Activated CD4-positive, alpha-beta T cell treated with anti-CD3 and anti-CD28 coated beads for 36 hours (primary cell): ENCODE data around the gene PPP1R14B. TPM values are rescaled to one million over a fixed set of nuclear protein-coding genes. Genes with fewer than 3 reads are reported as not detected.

Source experiments
- ATAC-seq: fragments of 200-7000 bp; cut with Tn5 transposase; one replicate; pipeline ENCODE4 v1.10.0; 2021; ENCODE audit warnings: mild to moderate bottlenecking, moderate library complexity
- CTCF ChIA-PET: fragments of 350-600 bp; sonication (Branson Sonifier 250); formaldehyde crosslinking; loops from one replicate; lab custom pipeline; 2021; ENCODE audit warnings: antibody characterized with exemption; lab: Charles Lee
- POLR2A ChIA-PET: fragments of 350-600 bp; sonication (Branson Sonifier 250); formaldehyde crosslinking; loops from one replicate; lab custom pipeline; 2021; ENCODE audit warnings: antibody characterized with exemption, inconsistent platforms; lab: Charles Lee
- DNase-seq: peaks from one replicate; pipeline ENCODE4 v3.0.0-alpha.2; 2020
- H3K27ac Mint-ChIP-seq: one replicate; pipeline ENCODE4 v1.8.0; 2021; ENCODE audit warnings: mixed read lengths
- H3K27me3 Mint-ChIP-seq: one replicate; pipeline ENCODE4 v1.8.0; 2021; ENCODE audit warnings: mixed read lengths
- H3K36me3 Mint-ChIP-seq: one replicate; pipeline ENCODE4 v1.8.0; 2021; ENCODE audit warnings: low read depth, mixed read lengths
- H3K4me1 Mint-ChIP-seq: one replicate; pipeline ENCODE4 v1.8.0; 2021; ENCODE audit warnings: mixed read lengths
- H3K4me3 Mint-ChIP-seq: one replicate; pipeline ENCODE4 v1.8.0; 2021; ENCODE audit warnings: mild to moderate bottlenecking, moderate library complexity, mixed read lengths
- H3K9me3 Mint-ChIP-seq: one replicate; pipeline ENCODE4 v1.8.0; 2021; ENCODE audit warnings: low read depth, mixed read lengths
- intact Hi-C, 2 experiments: fragments of 100-400 bp; cut with DNase I in 1 of 2; cut with micrococcal nuclease in 1 of 2; formaldehyde crosslinking; loops; one replicate each; pipeline versions ENCODE4 v1.14.2 to v1.15.1; 2022 to 2024; cut with DNase I, micrococcal nuclease
- total RNA-seq, 2 experiments: library from RNA; stranded (reverse); gene quantifications; one replicate each; pipeline ENCODE4 v1.2.3, GENCODE V29; 2021

Gene PPP1R14B, protein sequence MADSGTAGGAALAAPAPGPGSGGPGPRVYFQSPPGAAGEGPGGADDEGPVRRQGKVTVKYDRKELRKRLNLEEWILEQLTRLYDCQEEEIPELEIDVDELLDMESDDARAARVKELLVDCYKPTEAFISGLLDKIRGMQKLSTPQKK
- 100 to 1,000 TPM; 261 to 267 TPM for total RNA-seq

DNA sequence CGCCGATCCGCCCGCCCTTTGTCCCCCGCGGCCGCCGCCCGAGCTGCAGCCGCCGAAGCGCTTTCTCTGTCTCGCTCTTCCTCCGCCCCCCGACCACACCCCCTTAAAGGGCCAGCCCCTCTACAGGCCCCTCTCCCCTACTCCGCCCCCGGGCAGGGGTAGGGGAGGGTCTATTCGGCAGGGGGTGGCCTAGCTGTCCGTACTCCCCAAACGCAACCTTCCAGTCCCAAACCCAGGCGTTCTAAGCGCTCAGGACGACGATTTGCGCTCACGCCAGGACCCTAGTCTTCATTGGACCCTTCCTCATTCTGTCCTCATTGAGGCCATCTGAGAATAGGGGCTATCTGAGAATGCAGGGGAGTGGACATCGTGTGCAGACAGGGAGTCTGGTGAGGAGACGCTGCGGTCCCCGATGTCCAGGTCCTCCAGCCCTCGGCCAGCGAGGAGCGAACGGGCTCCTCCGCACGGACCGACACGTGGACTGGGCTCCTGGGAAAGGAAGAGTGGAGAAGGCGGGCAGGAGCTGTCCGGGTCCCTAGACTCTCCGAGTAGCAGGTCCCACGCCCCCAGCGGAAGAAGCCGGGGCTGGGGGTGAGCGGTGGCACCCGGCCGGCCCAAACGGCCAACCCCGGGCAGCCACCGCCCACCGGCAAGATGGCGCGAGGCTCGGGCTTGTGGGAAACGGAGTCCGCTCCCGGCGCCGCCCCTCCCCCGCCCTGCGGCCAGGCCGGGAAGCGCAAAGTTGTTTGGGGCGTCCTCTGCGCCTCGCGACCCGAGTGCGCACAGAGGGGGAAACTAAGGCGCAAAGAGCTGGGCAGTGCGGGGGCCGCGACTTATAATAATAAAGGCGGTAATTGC is at the start of gene PPP1R14B:
Gene PPP1R14B (minus strand): TSS at position 73 of the 858 bp plus-strand sequence. CDS start 270 bp downstream, outside the sequence.
- ATAC-seq (peak; percentile 54), DNase-seq (peak; percentile 89)
- Mint-ChIP-seq H3K27me3 (no peaks in the 10 kb centered on the region), H3K4me1 (peaks cover 34% of the 10 kb centered on the region), H3K4me3 (peak within 1 kb of the TSS; percentile 94), H3K9me3 (no peaks in the 10 kb centered on the region), H3K27ac (peak within 1 kb of the TSS; percentile 92), H3K36me3 (peaks cover 18% of the 10 kb centered on the region)
- ChIA-PET CTCF (interaction anchor here (1.1 to 2.4 kb wide), 3 partner anchors 41 to 109 kb away, joined by 3 to 8 read pairs (median 7); partner anchors contain the start of gene FERMT3), POLR2A (interaction anchor here (0.9 to 3.0 kb wide), 3 partner anchors 25 to 71 kb away, joined by 3 to 9 read pairs (median 5); partner anchors contain the start of genes PRDX5 and STIP1)
- intact Hi-C loops: loop anchor here in 1 of 2 experiments (1.0 to 10.0 kb wide), 9 partner anchors 21 to 1642 kb away; partner anchors contain the start of genes BAD, ESRRA, MTA2 and NUDT22

DNA sequence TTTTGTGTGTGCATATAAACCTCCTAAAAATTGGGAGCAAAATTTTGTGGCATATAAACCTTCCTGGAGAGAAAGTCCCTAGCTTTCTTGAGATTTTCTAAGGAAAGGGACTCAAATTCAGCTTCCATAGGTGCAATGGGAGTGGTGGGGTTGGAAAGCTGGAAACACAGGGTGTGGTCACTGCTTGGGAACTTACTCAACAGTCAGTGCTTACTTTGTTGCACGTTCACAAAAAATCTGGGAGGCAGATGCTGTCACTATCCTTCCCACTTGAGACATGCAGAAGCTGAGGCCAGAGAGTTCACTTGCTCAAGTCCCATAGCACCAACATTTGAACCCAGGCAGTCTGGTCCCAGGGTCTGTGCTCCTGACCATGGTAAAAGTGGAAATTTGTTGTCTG is 49.5 kb upstream of the PPP1R14B start:
- no peak overlapping the region for H3K27ac Mint-ChIP-seq
- ChIA-PET POLR2A (no interaction called here), CTCF (interaction anchor here (1.2 kb wide), 1 partner anchor 9 kb away, joined by 5 read pairs; the partner anchor contains the start of gene ESRRA)
- intact Hi-C loops: no loop called here
- H3K27me3 Mint-ChIP-seq: peaks cover 67% of the 10 kb centered on the region
- no peak overlapping the region for H3K4me3 Mint-ChIP-seq
- H3K36me3 Mint-ChIP-seq: no peaks in the 10 kb centered on the region
- DNase-seq (no peak), ATAC-seq (no peak)
- H3K9me3 Mint-ChIP-seq: no peaks in the 10 kb centered on the region
- peaks cover 18% of the 10 kb centered on the region for H3K4me1 Mint-ChIP-seq

DNA sequence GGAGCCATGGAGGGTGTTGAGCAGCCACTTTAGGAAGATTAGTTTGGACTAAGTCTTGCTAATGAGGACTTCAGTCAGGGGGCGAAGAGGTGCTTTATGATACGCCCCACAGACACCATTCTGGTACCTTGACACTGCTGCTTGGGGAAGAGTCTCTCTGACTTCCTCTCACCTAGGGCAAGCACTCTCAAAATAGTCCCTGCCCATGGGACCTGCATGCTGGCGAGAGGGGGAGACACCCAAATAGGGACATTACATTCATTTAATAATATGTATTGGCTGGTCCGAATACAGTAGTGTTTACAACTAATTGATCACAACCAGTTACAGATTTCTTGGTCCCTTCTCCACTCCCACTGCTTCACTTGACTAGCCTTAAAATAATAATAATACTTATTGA is 49.0 kb upstream of the PPP1R14B start:
- DNase-seq: no peak
- peaks cover 16% of the 10 kb centered on the region for H3K4me1 Mint-ChIP-seq
- intact Hi-C loops: no loop called here
- H3K27ac Mint-ChIP-seq: no peak overlapping the region
- no peaks in the 10 kb centered on the region for H3K9me3 Mint-ChIP-seq
- H3K36me3 Mint-ChIP-seq: no peaks in the 10 kb centered on the region
- H3K4me3 Mint-ChIP-seq: no peak overlapping the region
- H3K27me3 Mint-ChIP-seq: peaks cover 68% of the 10 kb centered on the region
- CTCF ChIA-PET: interaction anchor here (0.9 kb wide), 1 partner anchor 8 kb away, joined by 5 read pairs; no protein-coding TSS in a partner anchor
- no peak for ATAC-seq
- POLR2A ChIA-PET: no interaction called here

DNA sequence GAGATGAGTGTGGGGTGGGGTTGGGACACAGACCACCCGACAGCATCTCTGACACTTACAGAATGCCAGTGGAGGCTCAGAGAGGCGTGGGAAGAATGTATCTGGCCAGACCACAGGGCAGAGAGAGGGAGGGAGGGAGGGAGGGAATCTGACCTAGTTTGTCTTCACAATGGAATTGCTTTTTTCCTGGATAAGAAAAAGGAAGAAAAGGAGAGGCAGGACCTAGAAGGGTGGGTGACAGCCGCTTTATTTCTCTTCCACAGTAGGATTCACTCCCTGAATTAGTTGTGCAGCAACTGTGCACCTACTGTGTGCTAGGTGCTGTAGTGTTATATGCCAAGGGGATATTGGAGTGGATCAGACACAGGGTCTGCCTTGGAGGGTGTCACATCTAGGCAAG is 48.0 kb upstream of the PPP1R14B start:
- POLR2A ChIA-PET: no interaction called here
- intact Hi-C loops: no loop called here
- no peak for DNase-seq
- Mint-ChIP-seq H3K4me1 (peaks cover 10% of the 10 kb centered on the region), H3K9me3 (no peaks in the 10 kb centered on the region), H3K27me3 (peaks cover 65% of the 10 kb centered on the region), H3K36me3 (no peaks in the 10 kb centered on the region), H3K27ac (no peak overlapping the region), H3K4me3 (no peak overlapping the region)
- CTCF ChIA-PET: no interaction called here
- ATAC-seq: no peak

DNA sequence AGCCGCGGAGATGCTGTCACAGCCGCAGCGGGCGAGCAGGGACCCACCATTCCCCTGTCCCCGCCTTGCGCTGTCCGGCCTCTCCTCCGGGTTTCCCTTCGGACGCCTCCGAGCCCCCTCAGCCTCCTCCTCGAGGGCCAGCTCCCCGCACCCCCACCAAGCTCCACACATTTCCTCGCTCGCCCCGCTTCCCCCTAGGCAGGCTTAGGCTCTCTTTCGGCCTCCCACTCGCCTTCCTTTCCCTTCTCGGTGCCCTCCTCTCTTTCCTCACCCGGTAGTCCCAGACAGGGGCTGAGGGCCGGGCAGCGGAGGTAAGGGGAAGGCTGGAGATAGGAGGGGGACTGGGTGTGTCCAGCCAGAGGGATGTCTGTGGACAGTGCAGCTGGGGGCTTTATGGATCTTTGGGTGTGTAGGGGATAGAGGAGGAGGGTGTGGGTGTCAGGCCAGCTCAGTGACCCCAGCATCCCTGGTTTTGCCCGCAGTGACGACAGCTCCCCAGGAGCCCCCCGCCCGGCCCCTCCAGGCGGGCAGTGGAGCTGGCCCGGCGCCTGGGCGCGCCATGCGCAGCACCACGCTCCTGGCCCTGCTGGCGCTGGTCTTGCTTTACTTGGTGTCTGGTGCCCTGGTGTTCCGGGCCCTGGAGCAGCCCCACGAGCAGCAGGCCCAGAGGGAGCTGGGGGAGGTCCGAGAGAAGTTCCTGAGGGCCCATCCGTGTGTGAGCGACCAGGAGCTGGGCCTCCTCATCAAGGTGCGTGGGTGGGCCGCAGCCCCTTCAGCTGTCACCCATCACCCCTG is 45.9 kb upstream of the PPP1R14B start:
- Mint-ChIP-seq H3K27me3 (peaks cover 49% of the 10 kb centered on the region), H3K36me3 (no peaks in the 10 kb centered on the region), H3K4me3 (no peak overlapping the region), H3K9me3 (no peaks in the 10 kb centered on the region), H3K4me1 (peaks cover 6% of the 10 kb centered on the region), H3K27ac (no peak overlapping the region)
- peak; percentile 36 for ATAC-seq
- intact Hi-C loops: no loop called here
- ChIA-PET POLR2A (no interaction called here), CTCF (interaction anchor here (0.5 to 1.6 kb wide), 5 partner anchors 9 to 128 kb away, joined by 3 to 10 read pairs (median 3); no protein-coding TSS in a partner anchor)
- DNase-seq: no peak

DNA sequence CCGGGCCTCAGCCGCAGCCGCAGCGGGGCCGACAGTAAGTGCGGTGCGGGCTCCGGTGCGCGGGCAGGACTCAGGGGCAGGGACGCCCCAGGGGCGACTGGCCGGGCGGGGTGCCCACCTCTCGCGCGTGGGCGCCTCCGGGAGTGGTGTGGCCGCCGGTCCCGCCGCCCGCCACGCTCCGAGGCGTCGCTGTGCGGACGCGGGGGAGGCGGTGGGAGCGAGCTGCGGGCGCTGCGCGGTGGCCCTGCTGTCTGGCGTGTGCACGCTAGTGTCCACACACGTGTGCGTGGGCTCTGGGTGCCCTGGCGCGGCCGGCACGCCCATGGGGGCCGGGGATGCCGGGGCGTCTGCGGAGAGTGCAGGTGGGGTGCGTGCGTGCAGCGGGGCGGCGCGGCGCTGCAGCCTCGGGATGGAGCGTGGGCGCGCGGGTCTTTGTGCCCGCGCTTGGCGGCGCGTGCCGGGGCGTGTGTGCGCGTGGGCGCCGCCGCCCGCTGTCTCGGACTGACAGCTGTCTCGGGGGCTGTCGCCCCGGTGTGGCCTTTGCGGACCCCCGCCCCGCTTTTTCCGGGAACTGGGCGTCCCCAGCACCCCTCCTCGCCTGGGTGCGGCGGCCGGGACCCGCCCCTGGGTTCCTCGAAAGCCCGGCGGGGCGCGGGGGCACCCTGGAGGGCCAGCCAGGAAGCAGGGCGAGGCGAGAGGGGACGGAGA is 45.2 kb upstream of the PPP1R14B start:
- no peaks in the 10 kb centered on the region for H3K36me3 Mint-ChIP-seq
- DNase-seq (no peak), ATAC-seq (no peak)
- H3K4me3 Mint-ChIP-seq: no peak overlapping the region
- ChIA-PET POLR2A (no interaction called here), CTCF (interaction anchor here (0.6 to 3.0 kb wide), 4 partner anchors 9 to 87 kb away, joined by 3 to 13 read pairs (median 6); no protein-coding TSS in a partner anchor)
- H3K27ac Mint-ChIP-seq: no peak overlapping the region
- peaks cover 3% of the 10 kb centered on the region for H3K4me1 Mint-ChIP-seq
- peaks cover 42% of the 10 kb centered on the region for H3K27me3 Mint-ChIP-seq
- intact Hi-C loops: no loop called here
- H3K9me3 Mint-ChIP-seq: no peaks in the 10 kb centered on the region

DNA sequence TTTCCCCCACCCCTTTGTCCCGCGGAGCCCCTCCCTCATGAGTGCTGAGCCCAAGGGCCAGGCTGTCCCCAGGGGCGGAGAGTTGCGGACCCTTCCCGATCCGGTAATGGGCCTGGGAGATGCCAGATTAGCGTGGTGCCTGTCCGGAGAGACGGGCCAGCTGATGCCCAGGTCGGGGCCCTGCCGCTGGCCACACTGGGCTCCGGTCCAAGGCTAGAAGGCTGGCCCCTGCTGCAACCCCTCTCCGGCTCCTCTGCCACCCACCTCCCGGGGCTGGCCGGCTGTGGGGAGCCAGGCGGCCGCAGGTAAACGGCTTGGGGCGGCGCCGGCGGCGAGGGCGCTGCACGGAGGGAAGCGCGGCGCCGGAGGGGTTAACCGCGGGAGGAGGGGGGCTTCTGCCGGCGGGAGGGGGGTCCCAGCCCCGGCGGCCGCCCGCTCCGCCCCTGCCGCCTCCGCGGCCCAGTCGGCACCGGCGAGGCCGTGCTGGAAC is 44.6 kb upstream of the PPP1R14B start, which contains the start of gene KCNK4:
Gene KCNK4 (plus strand): TSS at position 41 of the 490 bp plus-strand sequence. CDS start 1,717 bp downstream, outside the sequence.
- Mint-ChIP-seq H3K36me3 (no peaks in the 10 kb centered on the region), H3K4me3 (peak within 1 kb of the TSS; percentile 7), H3K9me3 (no peaks in the 10 kb centered on the region), H3K27ac (no peak within 1 kb of the TSS), H3K27me3 (peaks cover 37% of the 10 kb centered on the region), H3K4me1 (peaks cover 9% of the 10 kb centered on the region)
- no peak for ATAC-seq
- no peak for DNase-seq
- ChIA-PET POLR2A (no interaction called here), CTCF (interaction anchor here (3.0 kb wide), 1 partner anchor 10 kb away, joined by 13 read pairs; no protein-coding TSS in a partner anchor)
- intact Hi-C loops: no loop called here

DNA sequence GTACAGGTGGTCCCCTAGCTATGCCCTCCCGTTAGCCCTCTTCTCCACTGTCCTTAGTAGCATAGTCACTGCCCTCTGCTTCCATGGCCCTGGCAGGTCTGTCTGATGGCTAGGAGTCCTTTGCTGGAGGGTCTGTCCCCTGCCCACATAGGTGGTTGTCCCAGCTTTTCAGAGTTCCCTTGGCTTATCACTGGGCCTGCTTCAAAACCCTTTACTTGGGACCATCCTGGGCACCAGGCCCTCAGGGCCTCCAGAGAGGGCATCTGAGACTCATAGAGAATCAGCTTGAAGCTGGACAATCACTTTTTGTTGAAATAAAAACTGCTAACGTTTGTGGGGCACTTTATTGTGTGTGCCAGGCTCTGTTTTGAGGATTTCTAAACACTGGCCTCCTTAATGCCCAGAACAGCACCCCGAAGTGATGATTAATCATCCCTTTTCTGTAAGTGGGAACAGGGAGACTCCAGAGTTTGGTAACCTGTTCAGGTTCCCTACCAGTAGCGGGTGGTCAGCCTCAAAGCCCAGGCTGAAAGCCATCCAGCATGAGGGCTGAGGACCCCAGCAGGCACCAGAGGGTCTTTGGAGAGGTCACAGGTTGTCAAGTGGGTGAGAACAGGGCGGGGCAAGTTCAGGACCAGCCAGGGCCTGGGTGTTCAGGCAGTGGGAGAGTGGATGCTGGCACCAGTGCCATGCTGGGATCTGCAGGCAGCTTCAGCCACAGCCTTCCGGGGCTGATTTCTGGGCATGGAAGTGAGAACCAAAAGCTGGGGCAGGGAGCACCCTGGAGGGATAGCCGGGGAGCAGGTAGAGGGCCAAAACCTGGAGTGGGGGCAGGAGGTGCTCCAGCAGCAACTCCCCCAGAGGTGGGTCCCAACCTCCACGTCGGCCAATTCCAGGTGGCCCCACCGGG is 43.9 kb upstream of the PPP1R14B start:
- POLR2A ChIA-PET: no interaction called here
- intact Hi-C loops: no loop called here
- peaks cover 32% of the 10 kb centered on the region for H3K27me3 Mint-ChIP-seq
- H3K27ac Mint-ChIP-seq: no peak overlapping the region
- H3K36me3 Mint-ChIP-seq: no peaks in the 10 kb centered on the region
- no peak for DNase-seq
- H3K4me3 Mint-ChIP-seq: peak overlapping the region; percentile 7
- peaks cover 11% of the 10 kb centered on the region for H3K4me1 Mint-ChIP-seq
- no peaks in the 10 kb centered on the region for H3K9me3 Mint-ChIP-seq
- no peak for ATAC-seq
- CTCF ChIA-PET: interaction anchor here (0.6 to 3.0 kb wide), 3 partner anchors 10 to 905 kb away, joined by 3 to 13 read pairs (median 12); no protein-coding TSS in a partner anchor

DNA sequence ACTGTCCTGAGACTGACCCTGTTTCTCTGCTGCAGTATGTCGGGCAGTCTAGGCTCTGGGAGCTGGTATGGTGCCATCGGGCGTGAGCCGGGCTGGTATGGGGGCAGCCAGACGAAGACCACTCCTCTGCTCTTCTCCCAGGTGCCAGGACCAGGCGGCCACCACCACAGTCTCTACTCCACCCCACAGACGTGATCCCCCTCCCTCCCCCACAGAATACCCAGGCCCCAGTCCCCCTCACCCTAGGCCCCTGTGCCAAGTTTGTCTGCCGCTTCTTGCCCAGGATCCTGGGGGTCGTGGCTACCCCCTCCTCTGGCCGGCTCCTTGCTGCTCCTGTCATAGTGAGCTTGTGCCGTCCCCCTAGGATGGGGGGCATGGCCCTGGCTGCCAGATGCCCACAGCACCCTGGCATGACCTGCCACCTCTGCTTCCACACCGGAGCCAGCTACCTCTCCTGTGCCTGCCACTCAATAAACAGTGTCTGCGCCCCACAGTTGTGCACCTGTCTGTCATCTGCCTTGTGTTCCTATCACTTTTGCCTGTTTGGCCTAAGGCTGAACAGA is 42.3 kb upstream of the PPP1R14B start:
- DNase-seq: no peak
- Mint-ChIP-seq H3K4me1 (peaks cover 11% of the 10 kb centered on the region), H3K9me3 (no peaks in the 10 kb centered on the region), H3K4me3 (no peak overlapping the region), H3K27ac (no peak overlapping the region), H3K36me3 (no peaks in the 10 kb centered on the region), H3K27me3 (peaks cover 21% of the 10 kb centered on the region)
- POLR2A ChIA-PET: no interaction called here
- no peak for ATAC-seq
- CTCF ChIA-PET: interaction anchor here (2.0 to 3.0 kb wide), 2 partner anchors 12 to 15 kb away, joined by 12 to 13 read pairs; no protein-coding TSS in a partner anchor
- intact Hi-C loops: no loop called here
